OCI-LY7 (cell line): ENCODE results near the gene PCDHGA1.

ENCODE experiments used
- EZH2phosphoT487 ChIP-seq: fragments of 200-600 bp; sonication (generic); IDR thresholded peaks from 2 replicates; pipeline ENCODE4 v1.6.1; 2018; ENCODE audit warnings: low read depth, borderline replicate concordance, mild to moderate bottlenecking, mixed run types, antibody characterized with exemption, low read length, moderate library complexity, mixed read lengths
- TF ChIP-seq, protein P1 (sequence below): fragments of 200-600 bp; sonication (generic); conservative IDR thresholded peaks from 2 replicates; pipeline ENCODE4 v1.5.1; 2014; ENCODE audit warnings: mild to moderate bottlenecking, antibody characterized with exemption, low read length, moderate library complexity, mixed read lengths

DNA sequence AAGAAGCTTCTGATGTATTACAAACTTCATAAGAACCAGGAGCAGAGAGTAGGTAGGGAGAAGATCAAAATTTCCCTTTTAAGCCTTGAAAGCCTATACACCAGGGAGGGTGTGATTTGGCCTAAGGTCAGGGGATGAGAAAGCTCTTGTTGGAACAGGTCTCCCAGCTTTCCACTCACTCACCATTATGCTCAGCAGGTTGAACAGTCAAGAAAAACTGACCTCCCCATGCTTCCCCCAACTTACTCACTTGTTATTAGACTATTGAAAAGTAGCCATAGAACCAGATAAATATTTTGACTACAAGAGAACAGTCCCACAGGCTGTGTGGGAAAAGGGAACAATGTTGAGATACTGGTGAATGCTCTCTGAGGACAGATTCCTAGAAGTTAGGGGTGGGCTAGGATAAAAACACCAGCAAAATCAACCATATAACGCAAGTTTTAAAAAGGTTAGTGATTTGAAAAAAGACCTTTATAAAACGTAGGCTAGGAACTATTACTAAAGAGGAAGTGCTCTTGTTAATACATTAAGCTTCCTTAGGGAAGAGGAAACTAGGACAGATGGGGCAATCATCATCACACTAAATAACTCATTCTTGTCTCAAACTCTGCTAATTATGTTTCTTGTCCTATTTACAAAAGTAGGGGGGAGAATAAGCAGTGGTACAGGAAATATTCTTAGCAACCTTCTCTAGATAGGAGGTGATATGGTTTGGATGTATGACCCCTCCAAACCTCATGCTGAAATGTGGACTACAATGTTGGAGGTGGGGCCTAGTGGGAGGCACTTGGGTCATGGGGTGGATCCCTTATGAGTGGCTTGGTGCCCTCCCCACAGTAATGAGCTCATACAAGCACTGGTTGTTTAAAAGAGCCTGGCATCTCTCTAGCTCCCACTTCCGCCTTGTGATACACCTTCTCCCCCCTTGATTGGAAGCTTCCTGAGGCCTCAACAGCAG, 189.6 kb downstream of the PCDHGA1 start:
- TF ChIP-seq, protein P1, sequence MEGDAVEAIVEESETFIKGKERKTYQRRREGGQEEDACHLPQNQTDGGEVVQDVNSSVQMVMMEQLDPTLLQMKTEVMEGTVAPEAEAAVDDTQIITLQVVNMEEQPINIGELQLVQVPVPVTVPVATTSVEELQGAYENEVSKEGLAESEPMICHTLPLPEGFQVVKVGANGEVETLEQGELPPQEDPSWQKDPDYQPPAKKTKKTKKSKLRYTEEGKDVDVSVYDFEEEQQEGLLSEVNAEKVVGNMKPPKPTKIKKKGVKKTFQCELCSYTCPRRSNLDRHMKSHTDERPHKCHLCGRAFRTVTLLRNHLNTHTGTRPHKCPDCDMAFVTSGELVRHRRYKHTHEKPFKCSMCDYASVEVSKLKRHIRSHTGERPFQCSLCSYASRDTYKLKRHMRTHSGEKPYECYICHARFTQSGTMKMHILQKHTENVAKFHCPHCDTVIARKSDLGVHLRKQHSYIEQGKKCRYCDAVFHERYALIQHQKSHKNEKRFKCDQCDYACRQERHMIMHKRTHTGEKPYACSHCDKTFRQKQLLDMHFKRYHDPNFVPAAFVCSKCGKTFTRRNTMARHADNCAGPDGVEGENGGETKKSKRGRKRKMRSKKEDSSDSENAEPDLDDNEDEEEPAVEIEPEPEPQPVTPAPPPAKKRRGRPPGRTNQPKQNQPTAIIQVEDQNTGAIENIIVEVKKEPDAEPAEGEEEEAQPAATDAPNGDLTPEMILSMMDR: no peak
- no peak for TF ChIP-seq EZH2phosphoT487
